K562 (cell line): ENCODE results near the gene ENPP7. TPM values are rescaled to one million over a fixed set of nuclear protein-coding genes. Genes with fewer than 3 reads are reported as not detected.

Experiments
- ATAC-seq: fragments of 200-7000 bp; cut with Tn5 transposase; 3 replicates; pipeline ENCODE4 v1.9.1; 2020; ENCODE audit warnings: moderate library complexity
- BruUV-seq: library from RNA; stranded (reverse); fragments of 400-500 nt; replicated peaks from 2 replicates; lab custom pipeline; 2021; lab: Mats Ljungman, UMichigan
- CTCF ChIA-PET: fragments of 300-600 bp; formaldehyde crosslinking; extraction: SDS; loops from one replicate; lab custom pipeline; 2021; ENCODE audit warnings: low intra/inter-chr PET ratio; lab: Yijun Ruan, JAX
- POLR2A ChIA-PET: fragments of 300-600, 350-650 bp; sonication (Branson Sonifier 250); formaldehyde crosslinking; extraction: SDS; loops from one replicate; lab custom pipeline; 2021; ENCODE audit warnings: antibody characterized with exemption, inconsistent platforms; lab: Yijun Ruan, JAX
- DNase-seq, 4 experiments: peaks; one replicate each; pipeline versions ENCODE4 v3.0.0 to v3.0.0-alpha.2; 2011 to 2018; ENCODE audit warnings: low spot score in 3 of 4, mixed read lengths in 3 of 4; ENCODE audit errors: extremely low read depth in 1 of 4
- FAIRE-seq: peaks from 2 replicates; lab custom pipeline; 2011; peaks lifted over from hg19 to GRCh38; lab: Jason Lieb, UNC
- H2AFZ ChIP-seq: 2 replicates; pipeline ENCODE4 v1.6.0; 2011; ENCODE audit warnings: low read depth, low read length, control low read depth, inconsistent platforms
- H3K27ac ChIP-seq: fragments of 200-600 bp; 3 replicates; pipeline ENCODE4 v1.8.0; 2011; ENCODE audit warnings: low read depth, mild to moderate bottlenecking, control low read depth, inconsistent platforms, low read length, moderate library complexity, mixed read lengths; ENCODE audit errors: extremely low read depth
- H3K27me3 ChIP-seq, 2 experiments: fragments of 300-600 bp in 1 of 2; 2 replicates in 1 of 2; 3 replicates in 1 of 2; pipeline versions ENCODE4 v1.6.0 to v1.8.0; 2011; ENCODE audit warnings: inconsistent platforms in 2 of 2, low read length in 2 of 2, mild to moderate bottlenecking in 1 of 2, mixed read lengths in 1 of 2, moderate library complexity in 1 of 2; ENCODE audit not compliant: control insufficient read depth in 2 of 2, insufficient read depth in 2 of 2
- H3K36me3 ChIP-seq: fragments of 300-600 bp; 3 replicates; pipeline ENCODE4 v1.8.0; 2011; ENCODE audit warnings: mild to moderate bottlenecking, low read length, inconsistent platforms; ENCODE audit not compliant: control insufficient read depth, insufficient read depth
- H3K4me1 ChIP-seq, 2 experiments: fragments of 200-600 bp in 1 of 2; replicated peaks in 1 of 2; 2 replicates in 1 of 2; 3 replicates in 1 of 2; pipeline versions ENCODE4 v1.5.1 to v1.8.0; 2011; ENCODE audit warnings: inconsistent platforms in 2 of 2, low read length in 2 of 2, mild to moderate bottlenecking in 1 of 2, mixed read lengths in 1 of 2, moderate library complexity in 1 of 2; ENCODE audit not compliant: control insufficient read depth in 2 of 2, insufficient read depth in 2 of 2
- H3K4me2 ChIP-seq: 2 replicates; pipeline ENCODE4 v1.6.1; 2011; ENCODE audit warnings: low read length, control low read depth, inconsistent platforms, mixed read lengths; ENCODE audit not compliant: insufficient read depth
- H3K4me3 ChIP-seq: fragments of 200-600 bp; sonication (generic), shearing (Covaris generic); 2 replicates; pipeline ENCODE4 v1.5.1; 2016; ENCODE audit warnings: control low read depth, inconsistent platforms
- H3K79me2 ChIP-seq: fragments of 200-600 bp; 3 replicates; pipeline ENCODE4 v1.8.0; 2011; ENCODE audit warnings: low read length, inconsistent platforms; ENCODE audit not compliant: control insufficient read depth, insufficient read depth
- H3K9ac ChIP-seq, 2 experiments: 2 replicates each; pipeline versions ENCODE4 v1.6.0 to v1.6.1; 2011; ENCODE audit warnings: low read depth in 2 of 2, low read length in 2 of 2, control low read depth in 1 of 2, inconsistent platforms in 1 of 2, mild to moderate bottlenecking in 1 of 2, mixed read lengths in 1 of 2; ENCODE audit not compliant: insufficient read depth in 1 of 2
- H3K9me1 ChIP-seq: one replicate; pipeline ENCODE4 v1.6.0; 2011; ENCODE audit warnings: inconsistent platforms, mild to moderate bottlenecking, low read length, moderate library complexity; ENCODE audit not compliant: control insufficient read depth, insufficient read depth
- H3K9me3 ChIP-seq: replicated peaks from 2 replicates; pipeline ENCODE4 v1.5.1; 2011; ENCODE audit warnings: low read depth, low read length, inconsistent platforms; ENCODE audit not compliant: control insufficient read depth, insufficient read depth
- H4K20me1 ChIP-seq: replicated peaks from 2 replicates; pipeline ENCODE4 v1.6.1; 2011; ENCODE audit warnings: low read length, inconsistent platforms, mixed read lengths; ENCODE audit not compliant: control insufficient read depth, insufficient read depth
- MCM3 ChIP-seq: fragments of 450-650 bp; IDR thresholded peaks from 2 replicates; pipeline ENCODE4 v1.6.1; 2016
- ZNF717 ChIP-seq: fragments of 250-450 bp; sonication (Bioruptor Pico); IDR thresholded peaks from 2 replicates; pipeline ENCODE4 v1.5.0; 2021
- WGBS: fragments of 100-300 bp; shearing (Covaris generic); methylation state at CpG from one replicate; pipeline ENCODE4 v1.1.6; 2016; ENCODE audit warnings: low coverage, mixed read lengths; ENCODE audit not compliant: insufficient coverage; ENCODE audit errors: missing lambda C conversion rate; 5-methylcytosine and 5-hydroxymethylcytosine counted together
- in situ Hi-C: fragments of 300-500 bp; cut with MboI; formaldehyde crosslinking; loops from 4 replicates; pipeline ENCODE4 v1.15.0; 2018; ENCODE audit warnings: inconsistent platforms, mixed read lengths
- intact Hi-C: fragments of 100-400 bp; cut with micrococcal nuclease; formaldehyde crosslinking; loops from 2 replicates; pipeline ENCODE4 v1.14.2; 2022
- polyA plus RNA-seq, 8 experiments: library from polyadenylated mRNA; depleted of rRNA in 4 of 8; stranded (reverse) in 5 of 8; unstranded in 3 of 8; fragments of >200 nt; fragmentation: Nextera tagmentation in 2 of 8; fragmentation: Illumina TruSeq in 1 of 8; extraction: Ambion mirVana in 2 of 8; extraction: Trizol in 1 of 8; gene quantifications; 2 replicates each; pipeline versions ENCODE4 v1.2.1 to v1.2.3, GENCODE V29; 2011 to 2014; ENCODE audit warnings: inconsistent platforms in 1 of 8, missing spikeins in 1 of 8
- total RNA-seq, 7 experiments: library from RNA; depleted of rRNA in 6 of 7; stranded (reverse); fragments of >200 nt in 6 of 7; fragmentation: Illumina TruSeq in 2 of 7; extraction: Trizol in 2 of 7; gene quantifications; 2 replicates each; pipeline versions ENCODE4 v1.2.1 to v1.2.3, GENCODE V29; 2011 to 2021; ENCODE audit warnings: low replicate concordance in 1 of 7
- TF ChIP-seq, protein P1 (sequence below): sonication (generic); formaldehyde crosslinking; IDR thresholded peaks from 2 replicates; pipeline ENCODE4 v1.8.0; 2022; ENCODE audit warnings: missing genetic modification reagents, mild to moderate bottlenecking, moderate library complexity, borderline replicate concordance

ENPP7 gene
- total and polyA plus RNA-seq, 9 of the 15 experiments (the other 6 are each of a cell fraction or from before 2014, with no cell fraction given): not detected

- no peaks in the 10 kb centered on the region for H3K9me1 ChIP-seq
- POLR2A ChIA-PET: interaction anchor here (1.5 kb wide), 1 partner anchor 290 kb away, joined by 4 read pairs; no protein-coding TSS in a partner anchor
- H4K20me1 ChIP-seq: 0 out of 2 replicates have a peak, but pooled peaks cover 11% of the 10 kb centered on the region
- H2AFZ ChIP-seq: no peak overlapping the region
- TF ChIP-seq ZNF717 (CRISPR knock-in tag): no peak
- TF ChIP-seq, protein P1, sequence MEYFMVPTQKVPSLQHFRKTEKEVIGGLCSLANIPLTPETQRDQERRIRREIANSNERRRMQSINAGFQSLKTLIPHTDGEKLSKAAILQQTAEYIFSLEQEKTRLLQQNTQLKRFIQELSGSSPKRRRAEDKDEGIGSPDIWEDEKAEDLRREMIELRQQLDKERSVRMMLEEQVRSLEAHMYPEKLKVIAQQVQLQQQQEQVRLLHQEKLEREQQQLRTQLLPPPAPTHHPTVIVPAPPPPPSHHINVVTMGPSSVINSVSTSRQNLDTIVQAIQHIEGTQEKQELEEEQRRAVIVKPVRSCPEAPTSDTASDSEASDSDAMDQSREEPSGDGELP (CRISPR knock-in tag): peak; percentile 62; the same call in 1 of the 2 replicates
- DNase-seq: peak in 1 of 4 experiments; percentile 49
- H3K36me3 ChIP-seq: no peaks in the 10 kb centered on the region
- no peaks in the 10 kb centered on the region for H3K9me3 ChIP-seq
- peak; percentile 73 for FAIRE-seq
- 9% methylated on average over 20 of the region's 20 CpGs for WGBS
- ATAC-seq: peak; percentile 70
- no peak overlapping the region for H3K9ac ChIP-seq
- H3K79me2 ChIP-seq: no peaks in the 10 kb centered on the region
- peaks cover 0 to 41% of the 10 kb centered on the region in 2 experiments; a peak in 2 of 5 replicates for H3K4me1 ChIP-seq
- in situ Hi-C loops: no loop called here
- peaks cover 5 to 50% of the 10 kb centered on the region in 2 experiments; a peak in 3 of 5 replicates for H3K27me3 ChIP-seq
- intact Hi-C loops: no loop called here
- no peak overlapping the region for H3K4me3 ChIP-seq
- H3K4me2 ChIP-seq: no peak overlapping the region
- H3K27ac ChIP-seq: no peak overlapping the region
- CTCF ChIA-PET: no interaction called here
- no TSS peak for BruUV-seq
Observed at GRCh38 chr17:79711715-79712305, 18.9 kb upstream of the ENPP7 start.

- Histone ChIP-seq H3K27me3 (peaks cover 15 to 66% of the 10 kb centered on the region in 2 experiments; a peak in 3 of 5 replicates), H4K20me1 (0 out of 2 replicates have a peak, but pooled peaks cover 11% of the 10 kb centered on the region), H3K4me2 (no peak overlapping the region), H3K4me3 (no peak overlapping the region), H3K9me3 (no peaks in the 10 kb centered on the region), H3K9me1 (no peaks in the 10 kb centered on the region), H3K27ac (no peak overlapping the region), H3K36me3 (no peaks in the 10 kb centered on the region), H3K9ac (no peak overlapping the region), H3K4me1 (peaks cover 0 to 28% of the 10 kb centered on the region in 2 experiments; a peak in 2 of 5 replicates), H3K79me2 (no peaks in the 10 kb centered on the region), H2AFZ (no peak overlapping the region)
- BruUV-seq: no TSS peak
- TF ChIP-seq MCM3: no peak
- FAIRE-seq: no peak
- no peak for DNase-seq
- CTCF ChIA-PET: no interaction called here
- 2% methylated on average over 13 of the region's 14 CpGs for WGBS
- in situ Hi-C loops (no loop called here), intact Hi-C loops (no loop called here)
- no peak for ATAC-seq
- POLR2A ChIA-PET: no interaction called here
Observed at GRCh38 chr17:79713391-79713790, 17.4 kb upstream of the ENPP7 start.
